HS-27A (cell line): Measurements from ENCODE around the gene NUDT5.
"Not testable (repeated sequence)": the region's sequence is repeated elsewhere in the genome, so short reads cannot be mapped to it uniquely, and the experiment has no call there.

ENCODE experiments used
- DNase-seq: peaks from one replicate; pipeline ENCODE4 v3.0.0-alpha.2; 2012; ENCODE audit warnings: low read depth, missing footprints

NUDT5 gene

DNA sequence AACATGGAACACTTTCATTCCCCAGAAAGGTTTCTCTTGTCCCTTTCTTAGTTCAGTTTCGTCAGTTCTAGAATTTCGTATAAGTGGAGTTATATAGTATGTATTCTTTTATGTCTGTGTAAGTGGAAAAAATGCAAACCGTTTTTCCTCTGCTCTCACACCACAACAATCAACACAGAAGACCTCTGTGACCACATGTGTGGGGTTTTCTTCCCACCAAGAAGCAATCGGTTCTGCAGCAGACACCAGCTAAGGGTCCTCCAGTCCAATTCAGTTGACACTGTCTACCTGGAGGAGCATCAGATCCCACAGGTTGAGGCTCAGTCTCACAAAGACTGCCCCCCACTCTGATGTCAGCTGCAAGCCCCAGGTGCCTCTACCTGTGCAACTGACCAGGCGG, 6.5 kb upstream of the NUDT5 start:
- DNase-seq = no peak

DNA sequence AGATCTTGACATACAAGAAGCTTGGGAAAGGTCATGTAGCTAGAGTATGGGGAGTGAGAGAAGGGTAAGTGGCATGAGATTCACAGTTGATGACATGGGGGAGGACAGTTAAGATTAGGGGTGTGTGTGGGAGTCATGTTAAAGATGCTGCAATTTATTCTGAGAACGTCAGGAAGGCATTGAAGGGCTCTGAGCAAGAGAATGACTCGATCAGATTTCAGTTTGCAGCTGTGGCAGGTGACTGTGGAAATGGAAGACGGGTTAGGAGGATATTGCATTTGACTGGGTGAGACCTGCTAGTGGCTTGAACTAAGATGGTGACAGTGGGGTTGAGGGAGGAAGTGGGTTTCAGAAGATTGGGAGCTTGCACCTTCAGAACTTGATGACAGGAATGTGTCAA, 5.9 kb upstream of the NUDT5 start:
- DNase-seq = no peak

DNA sequence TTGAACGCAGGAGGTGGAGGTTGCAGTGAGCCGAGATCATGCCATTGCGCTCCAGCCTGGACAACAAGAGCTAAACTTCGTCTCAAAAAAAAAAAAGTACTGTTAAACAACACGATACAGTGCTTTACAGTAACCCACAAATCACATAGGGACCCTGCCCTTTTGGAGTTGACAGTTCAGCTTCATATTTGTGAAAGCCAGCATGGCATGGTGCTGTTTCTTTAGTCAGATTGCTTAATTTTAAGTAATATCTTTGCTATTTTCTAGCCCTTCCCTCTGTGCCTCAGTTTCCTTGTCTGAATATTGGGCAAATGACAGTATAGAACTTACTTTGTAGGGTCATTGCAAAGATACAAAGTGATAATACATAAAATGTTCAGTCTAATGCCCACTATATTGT, 5.2 kb upstream of the NUDT5 start:
- DNase-seq = no peak

DNA sequence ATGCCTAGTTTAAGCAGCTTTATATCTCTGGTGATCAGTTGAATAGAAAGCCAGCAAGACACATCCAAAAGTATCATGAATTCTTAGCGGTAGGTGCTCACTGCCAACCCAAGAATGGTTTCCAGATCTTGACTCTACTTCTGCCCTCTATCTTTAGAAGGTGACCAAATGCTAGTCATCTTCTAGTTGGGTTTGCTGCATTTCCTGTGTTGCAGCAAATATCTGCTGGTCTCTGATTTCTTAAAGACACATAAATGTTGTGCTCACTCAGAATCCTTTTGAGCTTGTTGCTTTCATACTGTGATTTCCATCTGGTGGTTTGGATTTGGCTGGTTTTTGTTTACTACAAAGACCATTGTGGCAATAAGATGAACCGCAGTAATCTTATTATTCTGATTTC, 2.5 kb upstream of the NUDT5 start:
- no peak for DNase-seq

DNA sequence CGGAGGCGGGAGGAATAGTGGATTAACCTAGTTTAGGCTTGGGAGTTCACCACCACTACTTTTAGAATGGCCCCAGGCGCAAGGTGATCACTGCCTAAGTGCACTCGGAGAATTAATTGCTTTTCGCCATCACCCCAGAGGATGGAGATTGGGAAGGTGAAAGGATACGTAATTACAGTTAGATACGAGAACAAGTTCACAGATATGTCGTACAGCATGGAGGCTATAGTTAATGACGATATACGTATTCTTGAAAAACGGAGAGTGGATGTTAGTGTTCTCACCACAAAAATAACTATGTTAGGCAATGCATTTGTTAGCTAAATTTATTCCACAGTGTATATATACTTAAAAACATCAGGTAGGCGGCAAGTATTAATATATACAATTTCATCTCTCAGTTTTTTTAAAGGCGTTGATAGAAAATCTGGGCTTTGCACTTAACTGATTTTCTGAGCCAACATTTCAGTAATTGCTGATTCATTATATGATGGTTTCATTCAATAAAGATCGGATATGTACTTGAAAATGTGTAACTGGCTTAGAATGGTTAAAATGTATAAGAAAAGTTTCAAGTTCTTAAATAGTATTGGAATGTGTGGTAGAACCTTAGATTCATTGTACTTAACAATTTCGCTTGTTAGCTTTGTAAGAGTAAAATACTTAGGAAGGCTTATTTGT, 980 bp upstream of the NUDT5 start:
- peak; percentile 3 for DNase-seq

DNA sequence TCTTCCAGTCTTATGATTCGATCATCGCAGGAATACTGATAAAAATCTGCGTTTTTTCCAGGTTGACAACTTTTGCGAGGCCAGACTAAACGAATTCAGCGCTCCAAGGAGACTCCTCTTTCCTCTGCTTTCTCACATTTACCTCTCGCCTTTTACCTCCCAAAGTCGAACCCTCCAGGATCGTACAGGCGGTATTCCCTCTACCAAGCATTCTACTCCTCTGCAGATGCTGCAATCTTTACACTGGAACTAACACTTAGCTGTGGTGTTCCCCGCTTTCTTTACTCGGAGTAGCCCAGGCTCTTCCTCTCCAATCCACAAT, 449 bp downstream of the NUDT5 start:
- no peak for DNase-seq

DNA sequence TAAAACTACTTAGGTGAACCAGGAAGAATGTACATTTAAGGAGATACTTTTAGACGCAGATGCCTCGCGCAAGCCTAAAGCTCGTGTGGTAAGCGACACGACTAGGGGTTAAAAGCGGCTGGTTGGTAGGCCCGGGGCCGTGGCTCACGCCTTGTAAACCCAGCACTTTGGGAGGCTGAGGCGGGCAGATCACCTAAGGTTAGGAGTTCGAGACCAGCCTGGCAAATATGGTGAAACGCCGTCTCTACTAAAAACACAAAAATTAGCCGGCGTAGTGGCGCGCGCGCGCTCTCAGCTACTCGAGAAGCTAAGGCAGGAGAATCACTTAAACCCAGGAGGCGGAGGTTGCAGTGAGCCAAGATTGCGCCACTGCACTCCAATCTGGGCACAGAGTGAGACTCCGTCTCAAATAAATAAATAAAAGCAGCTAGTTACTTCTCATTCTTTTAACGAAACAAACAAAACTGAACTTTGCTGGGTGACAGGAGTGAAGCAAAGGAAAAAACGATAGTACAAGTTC, 879 bp downstream of the NUDT5 start:
- no peak for DNase-seq

DNA sequence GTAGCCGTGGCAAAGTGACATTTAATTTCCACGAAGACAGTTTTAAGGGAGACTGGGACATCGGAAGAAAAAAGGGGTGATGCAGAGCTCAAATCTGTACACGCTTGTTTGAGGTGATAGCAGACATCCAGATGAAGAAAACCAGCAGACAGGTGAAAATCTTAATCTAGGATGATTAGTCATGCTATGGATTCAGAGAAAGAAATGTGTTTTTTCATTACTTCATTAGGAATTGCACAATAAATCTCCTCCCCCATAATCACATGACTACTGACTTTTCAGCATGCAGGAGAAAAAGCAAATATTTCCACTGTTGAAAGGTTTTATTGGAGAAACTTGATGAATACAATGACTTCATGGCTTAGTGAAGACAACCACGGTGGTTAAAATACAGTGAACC, 2.5 kb downstream of the NUDT5 start:
- DNase-seq = no peak

DNA sequence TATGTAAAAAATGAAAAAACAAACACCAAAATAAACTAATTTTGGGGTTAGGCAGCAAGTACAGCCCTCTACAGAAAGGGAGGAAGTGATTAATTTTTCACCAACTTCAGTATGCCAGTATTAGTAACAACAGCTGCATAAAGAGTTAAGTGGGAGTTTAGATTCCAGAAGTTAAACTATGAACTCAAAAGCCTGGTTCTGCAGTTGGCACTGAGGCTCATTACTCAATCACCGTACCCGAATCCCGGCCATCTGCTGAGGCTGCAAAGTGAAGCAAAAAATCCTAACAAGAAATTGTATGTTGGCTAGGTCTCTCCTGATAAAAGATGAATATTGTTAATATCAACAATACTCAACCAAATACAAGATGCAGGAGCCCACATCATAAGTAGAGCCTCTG, 4.0 kb downstream of the NUDT5 start:
- no peak for DNase-seq

DNA sequence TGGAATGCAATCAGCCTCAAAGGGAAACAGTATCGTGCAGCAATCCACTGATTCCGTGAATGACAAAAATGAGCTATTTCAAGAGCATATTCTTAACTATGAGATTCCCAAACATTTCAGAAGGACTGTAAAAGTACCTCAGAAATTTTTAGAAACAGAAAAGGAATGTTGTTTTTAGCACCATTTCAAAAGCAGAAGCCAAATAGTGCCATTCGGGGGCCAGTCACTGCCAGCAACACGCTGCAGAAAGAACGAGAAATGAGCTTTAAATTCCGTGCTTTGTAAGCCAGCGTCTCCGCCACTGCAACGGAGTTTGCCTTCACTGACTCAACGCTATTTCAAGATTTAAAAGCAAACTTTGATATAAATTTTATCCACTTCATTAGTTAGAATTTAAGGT, 6.3 kb downstream of the NUDT5 start:
- no peak for DNase-seq

DNA sequence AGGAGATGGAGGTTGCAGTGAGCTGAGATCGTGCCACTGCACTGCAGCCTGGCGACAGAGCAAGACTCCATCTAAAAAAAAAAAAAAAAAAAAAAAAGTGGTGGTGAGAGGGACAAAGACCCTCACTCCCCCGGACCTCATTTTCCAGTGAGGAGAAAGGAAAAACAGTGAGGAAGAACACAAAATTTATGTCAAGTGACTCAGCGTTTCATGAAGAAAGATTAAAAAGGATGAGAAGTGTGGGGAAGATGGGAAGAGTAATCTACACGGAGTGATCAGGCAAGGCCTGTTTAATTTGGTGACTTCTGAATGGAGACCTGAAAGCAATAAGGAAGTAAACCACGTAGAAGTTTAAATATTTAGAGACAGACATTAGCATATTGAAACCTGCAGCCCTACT, 7.0 kb downstream of the NUDT5 start:
- no peak for DNase-seq

DNA sequence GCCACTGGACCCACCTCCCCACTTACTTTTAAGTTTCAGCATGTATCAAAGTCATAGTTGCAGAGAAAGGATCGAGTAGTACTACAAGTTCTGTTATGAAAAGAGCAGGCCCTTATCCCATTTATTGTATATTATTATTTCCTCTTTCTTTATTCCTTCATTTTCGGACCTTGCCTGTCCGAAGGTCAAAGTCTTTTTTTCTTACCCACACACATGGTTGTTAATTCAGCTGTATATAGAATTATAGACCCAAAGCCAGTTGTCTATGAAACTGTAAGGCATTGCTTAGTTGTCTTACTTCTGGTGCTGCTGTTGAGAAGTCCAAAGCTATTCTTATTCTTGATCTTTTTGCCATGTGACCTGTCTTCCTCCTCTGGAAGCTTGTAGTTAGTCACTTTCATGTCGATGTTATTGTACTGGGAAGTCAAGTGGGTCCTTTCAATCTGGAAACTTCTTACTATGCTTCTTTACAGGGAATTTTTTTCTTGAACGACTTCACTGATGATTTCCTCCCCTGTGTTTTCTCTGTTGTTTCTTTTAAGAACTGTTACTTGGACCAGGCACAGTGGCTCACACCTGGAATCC, 8.3 kb downstream of the NUDT5 start:
- DNase-seq = no peak

DNA sequence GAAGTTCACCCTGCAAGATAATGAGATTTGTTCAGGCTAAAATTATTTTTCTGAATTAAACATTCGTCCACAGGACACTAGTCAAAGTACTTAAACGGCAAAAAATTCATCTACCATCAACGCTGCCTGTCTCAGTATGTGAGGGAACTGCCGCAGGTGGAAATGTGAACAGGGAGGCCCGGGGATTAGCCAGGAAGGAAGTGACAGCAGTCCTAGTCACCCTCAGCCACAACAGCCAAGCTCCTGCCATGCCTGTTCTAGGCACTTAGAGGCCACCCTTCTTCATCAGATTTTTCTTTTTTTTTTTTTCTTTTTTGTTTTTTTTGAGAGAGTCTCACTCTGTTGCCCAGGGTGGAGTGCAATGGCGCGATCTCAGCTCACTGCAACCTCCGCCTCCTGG, 9.4 kb downstream of the NUDT5 start:
- DNase-seq = no peak

DNA sequence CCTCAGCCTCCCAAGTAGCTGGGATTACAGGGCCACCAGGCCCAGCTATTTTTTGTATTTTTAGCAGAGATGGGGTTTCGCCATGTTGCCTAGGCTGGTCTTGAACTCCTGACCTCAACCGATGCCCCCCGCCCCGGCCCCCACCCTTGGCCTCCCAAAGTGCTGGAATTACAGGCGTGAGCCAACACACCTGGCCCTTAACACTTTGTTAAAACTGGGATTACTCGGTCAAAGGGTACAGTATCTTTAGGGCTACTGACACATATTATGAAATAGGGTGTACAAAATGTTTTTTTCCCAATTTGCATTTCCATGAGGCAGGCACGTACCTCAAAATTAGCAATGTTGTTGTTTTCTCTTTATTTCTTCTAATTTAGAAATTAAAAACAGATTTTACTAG, 11.5 kb downstream of the NUDT5 start:
- no peak for DNase-seq

DNA sequence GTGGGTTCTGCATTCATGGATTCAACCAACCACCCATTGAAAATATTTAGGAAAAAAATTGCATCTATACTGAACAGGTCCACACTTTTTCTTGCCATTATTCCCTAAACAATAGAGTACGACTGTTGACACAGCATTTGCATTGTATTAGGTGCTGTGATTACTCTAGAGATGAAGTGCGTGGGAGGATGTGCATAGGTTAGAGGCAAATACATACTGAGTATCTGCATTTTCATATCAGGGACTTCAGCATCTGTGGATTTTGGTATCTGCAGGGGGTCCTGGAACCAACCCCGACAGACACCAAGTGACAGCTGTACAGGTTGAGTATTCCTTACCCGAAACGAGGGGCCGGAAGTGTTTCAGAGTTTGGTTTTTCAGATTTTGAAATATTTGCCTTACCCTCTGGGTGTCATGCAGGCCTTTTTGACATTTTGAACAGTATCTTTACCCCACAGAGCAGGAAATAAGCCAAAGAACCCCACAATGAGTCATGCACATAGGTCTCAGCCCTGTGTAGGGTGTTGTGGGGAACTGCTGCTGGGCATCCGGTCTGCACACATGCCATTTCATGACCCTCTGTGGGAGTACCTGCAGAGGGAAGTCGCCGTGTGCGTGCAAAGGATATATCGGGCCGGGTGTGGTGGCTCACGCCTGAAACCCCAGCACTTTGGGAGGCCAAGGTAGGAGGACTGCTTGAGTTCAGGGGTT, 14.5 kb downstream of the NUDT5 start:
- no peak for DNase-seq

DNA sequence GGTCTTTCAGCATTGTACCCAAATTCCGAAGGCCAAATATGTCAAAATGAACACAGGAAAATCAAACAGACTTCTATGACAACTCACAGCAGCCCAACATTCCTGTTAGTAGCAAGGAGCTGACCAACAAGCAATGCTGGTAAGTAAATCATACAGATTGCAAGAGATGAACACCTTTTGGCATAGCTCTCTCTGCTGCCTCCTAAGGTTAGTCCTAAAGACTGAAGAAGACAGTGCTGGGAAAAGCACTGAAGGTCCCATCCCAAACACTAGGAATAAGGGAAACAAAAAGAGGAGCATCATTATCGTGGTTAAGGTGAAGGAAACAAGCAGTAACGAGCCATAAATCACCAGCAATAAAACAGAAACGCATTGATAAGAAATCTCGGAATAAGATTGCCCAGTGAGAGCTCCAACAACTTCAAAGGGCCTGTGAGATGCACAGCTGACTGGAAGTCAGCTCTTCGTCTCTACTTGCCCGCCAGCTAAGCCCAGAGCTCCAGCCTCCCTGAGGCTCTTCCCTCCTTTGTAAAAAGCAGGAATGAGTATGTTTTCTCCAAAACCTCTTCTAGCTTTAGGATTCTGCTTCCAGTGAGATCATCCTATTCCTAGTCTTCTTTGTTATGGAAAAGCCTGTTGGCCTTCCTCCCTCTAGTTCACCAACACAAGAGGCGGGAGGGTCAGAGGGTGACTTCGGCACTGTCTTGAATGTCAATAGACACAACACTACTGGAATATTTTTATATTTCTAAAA, 15.3 kb downstream of the NUDT5 start:
- no peak for DNase-seq

DNA sequence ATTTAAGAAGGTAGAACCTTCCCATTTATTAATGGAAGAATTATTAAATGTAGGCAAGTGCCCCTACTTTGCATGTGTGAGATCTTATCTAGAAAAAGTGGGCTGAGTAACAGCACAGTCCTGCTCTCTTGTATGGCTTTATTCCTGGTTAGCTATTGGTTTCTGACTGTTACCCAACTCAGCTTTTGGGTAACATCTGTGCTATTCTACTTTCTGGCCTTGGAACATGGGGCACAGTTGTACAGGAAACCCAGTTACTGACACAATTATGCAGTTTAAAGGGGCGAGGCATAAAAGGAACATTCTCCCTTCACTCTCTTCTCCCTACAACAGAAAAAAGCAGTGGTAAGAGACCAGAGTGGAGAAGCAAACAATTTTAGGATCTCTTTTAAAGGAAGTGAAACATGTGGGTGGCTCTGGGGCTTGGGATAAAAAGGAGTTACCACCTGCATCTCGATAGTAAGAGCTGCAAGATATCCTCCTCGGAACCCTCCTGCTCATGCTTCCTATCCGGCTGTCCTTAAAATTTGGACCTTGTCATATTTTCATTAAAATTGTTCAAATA, 16.0 kb downstream of the NUDT5 start:
- DNase-seq = no peak

DNA sequence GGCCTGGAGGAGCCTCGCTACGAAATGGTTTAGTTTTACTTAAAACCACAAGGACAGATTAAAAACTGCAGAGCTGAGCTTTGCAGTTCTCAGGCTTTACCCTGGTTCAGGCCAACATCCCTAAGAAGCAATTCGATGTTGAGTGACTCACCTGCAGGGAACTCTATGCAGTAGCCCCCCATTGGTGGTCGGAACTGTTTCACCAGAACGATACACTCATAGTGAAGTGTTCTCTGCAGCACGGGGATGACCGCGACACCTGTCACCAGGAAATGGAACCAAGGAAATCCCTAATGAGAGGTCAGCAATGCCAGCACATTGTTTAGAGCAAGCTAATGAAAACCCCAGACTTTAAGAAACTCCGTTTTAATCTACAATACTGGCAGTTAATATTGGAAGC, 18.0 kb downstream of the NUDT5 start:
- DNase-seq = no peak

DNA sequence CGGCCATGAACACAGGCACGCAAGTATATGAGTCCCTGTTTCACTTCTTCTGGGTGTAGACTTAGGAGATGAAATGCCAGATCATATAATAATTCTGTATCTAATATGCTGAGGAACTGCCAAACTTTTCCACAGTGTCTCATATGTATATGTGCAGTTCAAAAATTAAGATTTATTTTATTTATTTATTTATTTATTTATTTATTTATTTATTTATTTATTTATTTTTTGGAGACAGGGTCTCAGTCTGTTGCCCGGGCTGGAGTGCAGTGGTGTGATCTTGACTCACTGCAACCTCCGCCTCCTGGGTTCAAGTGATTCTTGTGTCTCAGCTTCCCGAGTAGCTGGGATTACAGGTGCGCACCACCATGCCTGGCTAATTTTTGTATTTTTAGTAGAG, 24.2 kb downstream of the NUDT5 start:
- not testable (repeated sequence) for DNase-seq

DNA sequence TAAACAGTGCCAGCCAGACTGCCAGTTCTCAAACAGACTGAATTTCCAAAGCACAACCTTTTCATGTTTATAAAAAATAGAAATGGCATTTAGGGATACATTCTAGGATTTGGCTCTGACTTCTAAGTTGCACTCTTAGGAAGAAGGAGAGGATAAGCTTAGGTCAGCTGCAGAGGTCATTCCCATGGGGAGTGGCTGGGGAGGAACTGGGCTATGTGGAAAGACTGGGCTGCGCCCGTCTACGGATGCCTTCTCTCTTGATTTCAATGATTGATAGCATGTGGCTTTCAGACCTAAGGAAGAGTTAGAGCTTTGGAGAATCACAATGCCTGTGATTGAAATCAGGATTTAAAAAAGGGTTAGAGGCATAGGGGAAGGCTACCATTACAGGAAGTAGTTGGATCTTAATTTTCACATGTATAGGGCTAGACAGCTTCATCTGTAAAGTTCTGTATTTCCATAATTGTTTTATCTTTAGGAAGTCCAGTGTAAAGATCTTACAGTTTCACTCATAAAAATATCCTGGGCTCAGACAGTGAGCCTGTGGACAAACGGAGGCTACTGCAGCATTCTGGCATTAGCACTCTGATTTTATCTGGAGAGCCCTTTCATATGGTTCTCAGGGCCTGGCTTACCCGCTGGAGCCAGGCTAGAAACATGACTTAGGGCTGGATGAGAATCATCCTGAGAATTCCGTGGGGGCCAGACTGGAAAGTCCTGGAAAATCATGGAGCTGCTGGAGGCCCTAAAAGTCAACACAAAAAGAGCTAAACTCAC, 29.5 kb downstream of the NUDT5 start:
- DNase-seq = no peak

DNA sequence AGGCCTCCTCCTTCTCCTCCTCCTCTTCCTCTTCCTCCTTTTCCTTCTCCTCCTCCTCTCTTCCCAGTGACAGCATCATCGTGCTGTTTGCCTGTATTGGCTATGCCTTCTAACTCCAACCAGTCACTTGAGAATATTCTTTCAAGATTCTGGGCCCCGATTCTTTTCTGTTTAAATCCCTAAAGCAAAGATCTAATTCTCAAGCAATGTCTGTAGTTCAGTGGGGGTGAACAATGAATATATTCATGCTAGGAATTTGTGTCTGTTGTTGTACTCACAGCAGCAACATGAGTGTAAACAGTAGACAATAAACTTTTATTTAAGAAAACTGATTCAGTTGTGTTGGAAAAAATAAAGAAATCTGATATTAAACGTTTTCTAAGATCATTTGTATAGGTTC, 30.7 kb downstream of the NUDT5 start:
- no peak for DNase-seq

DNA sequence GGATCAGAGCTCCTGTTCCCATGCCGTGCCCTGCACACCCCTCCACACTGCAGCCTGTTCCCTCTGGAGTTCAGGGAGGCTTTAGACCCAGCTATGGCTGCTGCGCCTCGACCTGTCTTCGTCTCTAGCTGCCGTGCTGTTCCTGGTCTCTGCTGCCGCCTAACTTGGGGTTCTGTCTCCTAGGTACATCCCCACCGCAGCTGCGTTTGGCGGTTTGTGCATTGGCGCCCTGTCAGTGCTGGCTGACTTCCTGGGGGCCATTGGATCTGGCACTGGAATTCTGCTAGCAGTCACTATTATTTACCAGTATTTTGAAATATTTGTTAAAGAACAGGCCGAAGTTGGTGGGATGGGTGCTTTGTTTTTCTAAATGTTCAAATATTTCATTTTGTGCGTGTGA, 31.6 kb downstream of the NUDT5 start:
- no peak for DNase-seq
